ENCODE measurements around the gene TRIM38. TPM values are rescaled to one million over a fixed set of nuclear protein-coding genes. Genes with fewer than 3 reads are reported as not detected.
"Not testable (repeated sequence)": the region's sequence is repeated elsewhere in the genome, so short reads cannot be mapped to it uniquely, and the experiment has no call there.

TRIM38 gene, protein sequence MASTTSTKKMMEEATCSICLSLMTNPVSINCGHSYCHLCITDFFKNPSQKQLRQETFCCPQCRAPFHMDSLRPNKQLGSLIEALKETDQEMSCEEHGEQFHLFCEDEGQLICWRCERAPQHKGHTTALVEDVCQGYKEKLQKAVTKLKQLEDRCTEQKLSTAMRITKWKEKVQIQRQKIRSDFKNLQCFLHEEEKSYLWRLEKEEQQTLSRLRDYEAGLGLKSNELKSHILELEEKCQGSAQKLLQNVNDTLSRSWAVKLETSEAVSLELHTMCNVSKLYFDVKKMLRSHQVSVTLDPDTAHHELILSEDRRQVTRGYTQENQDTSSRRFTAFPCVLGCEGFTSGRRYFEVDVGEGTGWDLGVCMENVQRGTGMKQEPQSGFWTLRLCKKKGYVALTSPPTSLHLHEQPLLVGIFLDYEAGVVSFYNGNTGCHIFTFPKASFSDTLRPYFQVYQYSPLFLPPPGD
- 6.7 TPM for polyA plus RNA-seq (ENCODE audit: insufficient read length)

- DNase-seq (ENCODE audit: low read depth): peak; percentile 91
These were observed at the start of gene TRIM38 for GRCh38 chr6:25962149-25963127. TRIM38 (plus strand) TSS chr6:25962802; CDS start chr6:25966523, 3,721 bp downstream.

GRCh38 chr6:25913741-25914140, 48.9 kb upstream of the TRIM38 start:
- DNase-seq (ENCODE audit: low read depth): no peak

DNA sequence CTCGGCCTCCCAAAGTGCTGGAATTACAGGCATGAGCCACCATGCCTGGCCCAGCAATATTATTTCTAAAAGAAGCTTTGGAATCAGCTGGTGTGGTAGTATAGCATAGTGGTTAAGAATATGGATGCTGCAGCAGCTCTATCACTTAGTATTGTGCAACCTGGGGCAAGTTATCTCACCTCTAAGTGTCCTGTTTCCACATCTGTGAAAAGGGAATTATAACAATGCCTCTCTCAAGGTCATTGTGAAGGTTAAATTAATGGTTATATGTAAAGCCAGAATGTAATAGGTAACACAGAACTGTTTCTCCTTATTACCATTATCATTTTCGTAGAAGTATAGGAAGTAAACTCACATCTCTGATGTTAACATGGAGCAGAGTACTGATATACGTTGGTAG, 46.3 kb upstream of the TRIM38 start:
- DNase-seq (ENCODE audit: low read depth): no peak

GRCh38 chr6:25916789-25917490, 45.7 kb upstream of the TRIM38 start:
- DNase-seq (ENCODE audit: low read depth): no peak

GRCh38 chr6:25918083-25918683, 44.4 kb upstream of the TRIM38 start:
- no peak for DNase-seq (ENCODE audit: low read depth)

DNA sequence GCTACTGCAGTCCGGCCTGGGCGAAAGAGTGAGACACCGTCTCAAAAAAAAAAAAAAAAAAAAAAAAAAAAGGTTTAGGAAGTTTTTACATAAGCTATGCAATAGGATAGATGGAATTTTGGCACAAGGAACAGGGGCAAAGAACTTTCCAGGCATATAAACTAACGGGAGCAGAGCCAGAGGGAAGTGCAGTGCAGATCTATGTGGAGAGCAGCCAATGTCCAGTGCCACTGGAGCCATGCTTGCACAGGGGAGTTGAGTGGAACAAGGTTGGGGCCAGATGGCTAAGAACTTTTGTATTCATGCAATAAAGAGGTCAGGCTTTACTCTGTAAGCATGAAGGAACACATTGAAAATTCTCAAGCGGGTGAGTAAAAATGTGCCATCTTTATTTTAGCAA, 42.9 kb upstream of the TRIM38 start:
- DNase-seq (ENCODE audit: low read depth): no peak

DNA sequence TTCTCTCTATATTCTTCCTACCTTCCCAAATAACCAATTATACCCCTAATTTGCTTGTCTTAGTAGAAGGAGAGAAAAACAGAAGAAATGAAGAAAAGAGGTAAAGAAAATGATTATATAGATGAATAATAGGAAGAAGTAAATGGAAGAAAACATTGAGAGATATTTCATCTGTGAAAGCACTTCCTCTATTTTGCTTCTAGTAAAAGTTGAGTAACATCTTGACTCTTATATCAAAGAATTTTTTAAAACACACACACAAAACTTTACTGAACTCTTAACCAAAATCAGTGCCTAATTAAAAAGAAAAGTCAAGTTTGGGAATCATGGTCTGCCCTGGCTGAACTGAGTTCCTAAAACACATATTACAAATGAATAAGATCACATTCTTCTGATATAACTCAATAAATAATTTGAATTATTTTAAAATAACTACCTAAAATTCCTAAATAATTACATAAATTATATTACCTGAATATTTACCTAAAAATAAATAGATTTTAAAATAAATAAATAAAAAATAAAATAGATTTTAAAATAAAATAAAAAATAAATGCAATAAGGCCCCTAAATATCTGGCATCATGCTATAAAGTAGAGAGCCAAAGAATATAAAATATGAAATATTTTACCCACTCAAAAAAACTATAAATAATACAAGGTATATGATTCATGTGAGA, 40.9 kb upstream of the TRIM38 start:
- DNase-seq (ENCODE audit: low read depth): no peak

GRCh38 chr6:25922301-25922700, 40.3 kb upstream of the TRIM38 start:
- DNase-seq (ENCODE audit: low read depth): peak; percentile 17

DNA sequence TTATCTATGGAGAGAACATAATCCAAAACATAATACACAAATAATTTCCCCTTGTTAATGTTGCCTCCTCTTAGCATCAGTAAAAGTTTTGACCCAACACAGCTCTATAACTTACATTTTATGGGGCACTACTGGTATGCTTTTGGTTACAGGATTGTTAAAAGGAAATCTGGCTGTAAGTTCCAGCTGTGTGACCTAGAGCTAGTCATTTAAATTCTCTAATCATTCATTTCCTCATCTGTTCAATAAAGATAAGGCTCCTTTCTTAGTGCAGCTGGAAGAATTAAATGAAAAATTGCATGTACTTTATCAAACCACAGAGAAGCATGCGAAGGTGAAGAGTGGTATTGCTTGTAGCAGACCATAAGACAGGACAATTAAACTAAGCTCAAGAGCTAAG, 36.7 kb upstream of the TRIM38 start:
- DNase-seq (ENCODE audit: low read depth): no peak

DNA sequence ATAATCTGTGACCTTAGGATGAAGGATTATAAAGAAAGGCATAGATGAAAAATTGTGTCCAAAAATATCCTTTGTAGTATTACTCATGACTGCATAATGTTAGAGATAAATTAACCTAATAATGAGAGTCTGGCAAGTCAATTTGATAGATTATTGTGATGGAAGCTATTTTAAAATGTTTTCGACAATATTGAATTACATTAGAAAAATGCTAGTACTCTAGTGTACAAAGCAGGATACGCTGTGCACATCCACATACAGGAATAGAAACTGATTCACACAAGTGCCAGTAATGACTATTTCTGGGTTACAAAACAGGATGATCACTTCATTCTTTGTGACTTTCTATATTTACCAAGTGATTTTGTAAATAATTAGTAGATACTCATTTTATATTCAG, 35.4 kb upstream of the TRIM38 start:
- no peak for DNase-seq (ENCODE audit: low read depth)

DNA sequence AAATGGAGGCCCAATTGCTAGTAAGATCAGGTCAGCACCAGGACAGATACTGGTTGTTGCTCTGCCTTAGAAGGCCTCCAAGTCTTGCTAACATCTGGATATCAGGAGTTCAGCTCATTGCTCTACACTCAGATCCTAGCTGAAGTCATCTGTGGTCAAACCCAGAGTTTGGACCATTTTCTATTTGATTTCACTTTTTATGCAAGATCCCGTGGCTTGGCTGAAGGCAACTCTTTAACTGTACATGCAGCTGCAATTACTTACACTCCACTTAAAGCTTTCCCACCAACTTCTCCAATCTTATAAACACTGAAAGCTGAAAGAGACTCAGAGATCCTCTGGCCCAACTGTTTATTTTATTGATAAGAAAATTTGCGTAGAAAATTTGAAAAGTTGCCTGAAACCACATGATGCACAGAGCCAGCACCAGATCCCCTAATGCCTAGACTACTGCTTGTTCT, 34.8 kb upstream of the TRIM38 start:
- no peak for DNase-seq (ENCODE audit: low read depth)

GRCh38 chr6:25928562-25929324, 33.9 kb upstream of the TRIM38 start:
- no peak for DNase-seq (ENCODE audit: low read depth)

DNA sequence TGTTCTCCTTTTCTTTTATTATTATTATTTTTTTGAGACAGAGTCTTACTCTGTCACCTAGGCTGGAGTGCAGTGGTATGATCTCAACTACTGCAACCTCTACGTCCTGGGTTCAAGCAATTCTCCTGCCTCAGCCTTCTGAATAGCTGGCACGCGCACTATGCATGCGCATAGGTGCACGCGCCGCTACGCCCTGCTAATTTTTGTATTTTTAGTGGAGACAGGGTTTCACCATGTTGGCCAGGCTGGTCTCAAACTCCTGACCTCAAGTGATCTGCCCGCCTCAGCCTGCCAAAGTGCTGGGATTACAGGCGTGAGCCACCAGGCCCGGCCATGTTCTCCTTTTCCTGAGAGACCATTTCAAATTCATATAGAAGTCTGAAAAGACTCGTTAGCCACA, 32.8 kb upstream of the TRIM38 start:
- DNase-seq (ENCODE audit: low read depth): not testable (repeated sequence)

GRCh38 chr6:25930532-25931410, 31.8 kb upstream of the TRIM38 start, which contains the start of gene SLC17A2:
SLC17A2 (minus strand) TSS chr6:25930691; CDS start chr6:25925796, 4,895 bp downstream.
- DNase-seq (ENCODE audit: low read depth): no peak

- peak; percentile 11 for DNase-seq (ENCODE audit: low read depth)
These were observed 31.2 kb upstream of the TRIM38 start for GRCh38 chr6:25931411-25931709.

- no peak for DNase-seq (ENCODE audit: low read depth)
These were observed 28.4 kb upstream of the TRIM38 start for GRCh38 chr6:25934156-25934555.

DNA sequence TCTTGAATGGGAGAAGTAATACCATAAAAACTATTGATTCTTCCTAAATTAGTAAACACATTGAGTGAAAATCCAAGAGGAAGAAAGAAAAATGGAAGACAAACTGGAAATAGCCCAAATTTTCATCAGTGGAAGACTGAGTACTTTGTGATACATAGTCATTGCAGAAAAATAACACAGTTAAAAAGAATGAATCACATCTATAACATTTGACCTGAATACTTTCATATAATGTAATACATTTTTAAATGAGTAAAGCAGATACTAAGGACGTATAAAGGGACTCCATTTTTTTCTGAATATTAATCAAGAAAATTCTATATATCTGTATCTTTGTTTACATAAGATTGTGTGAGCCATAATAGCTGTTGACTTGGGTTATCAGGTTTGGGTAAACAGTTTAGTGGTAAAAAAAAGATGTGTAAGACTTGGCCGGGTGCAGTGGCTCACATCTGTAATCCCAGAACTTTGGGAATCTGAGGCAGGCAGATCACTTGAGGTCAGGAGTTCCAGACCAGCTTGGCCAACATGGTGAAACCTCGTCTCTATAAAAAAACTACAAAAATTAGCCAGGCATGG, 27.8 kb upstream of the TRIM38 start:
- no peak for DNase-seq (ENCODE audit: low read depth)

DNA sequence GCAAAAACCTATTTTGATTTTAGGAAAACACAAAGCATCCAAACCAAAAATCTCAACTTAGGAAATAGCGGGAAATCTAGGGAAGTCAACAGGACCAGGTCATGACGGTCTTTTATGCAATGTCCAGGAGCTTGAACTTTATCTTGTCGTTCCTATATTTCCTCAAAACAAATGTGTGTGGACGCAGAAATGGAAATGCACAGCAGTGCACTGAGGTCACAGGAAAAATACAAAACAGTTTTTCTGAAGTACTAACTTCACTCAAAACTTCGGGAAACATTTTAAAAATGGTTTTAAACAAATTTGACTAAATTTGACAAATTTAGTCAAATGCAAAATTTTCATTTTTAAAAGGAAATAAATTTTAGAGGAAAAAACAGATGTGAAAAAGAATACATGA, 26.6 kb upstream of the TRIM38 start:
- DNase-seq (ENCODE audit: low read depth): no peak

- DNase-seq (ENCODE audit: low read depth): no peak
These were observed 23.0 kb upstream of the TRIM38 start for GRCh38 chr6:25939593-25939992.

All from forelimb muscle (tissue), 1 donor.